ENCODE data around the gene TMEM54.

TMEM54 gene

GRCh38 chr1:32869923-32870614 is 31.1 kb downstream of the TMEM54 start:
- no peak for DNase-seq (ENCODE audit: low read depth in 2 of 2)
- peak overlapping the region in 1 of 2 donors; percentile 15 for H3K4me3 ChIP-seq (replicated peaks in 1 of 2; ENCODE audit: low read depth in 2 of 2, low read length in 2 of 2)
- TF ChIP-seq CTCF (IDR thresholded peaks at IDR 0.05; ENCODE audit: low read depth, low read length), result no peak

GRCh38 chr1:32868806-32869455 is 32.3 kb downstream of the TMEM54 start:
- no peak for TF ChIP-seq CTCF (IDR thresholded peaks at IDR 0.05; ENCODE audit: low read depth, low read length)
- H3K4me3 ChIP-seq (replicated peaks in 1 of 2; ENCODE audit: low read depth in 2 of 2, low read length in 2 of 2), result no peak overlapping the region
- no peak for DNase-seq (ENCODE audit: low read depth in 2 of 2)

GRCh38 chr1:32868085-32868484 is 33.1 kb downstream of the TMEM54 start:
- no peak for TF ChIP-seq CTCF (IDR thresholded peaks at IDR 0.05; ENCODE audit: low read depth, low read length)
- no peak overlapping the region for H3K4me3 ChIP-seq (replicated peaks in 1 of 2; ENCODE audit: low read depth in 2 of 2, low read length in 2 of 2)
- DNase-seq (ENCODE audit: low read depth in 2 of 2), result no peak

GRCh38 chr1:32867671-32868070 is 33.5 kb downstream of the TMEM54 start:
- no peak overlapping the region for H3K4me3 ChIP-seq (replicated peaks in 1 of 2; ENCODE audit: low read depth in 2 of 2, low read length in 2 of 2)
- DNase-seq (ENCODE audit: low read depth in 2 of 2), result no peak
- TF ChIP-seq CTCF (IDR thresholded peaks at IDR 0.05; ENCODE audit: low read depth, low read length), result no peak

GRCh38 chr1:32867151-32867550 is 34.0 kb downstream of the TMEM54 start:
- no peak for DNase-seq (ENCODE audit: low read depth in 2 of 2)
- TF ChIP-seq CTCF (IDR thresholded peaks at IDR 0.05; ENCODE audit: low read depth, low read length), result no peak
- H3K4me3 ChIP-seq (replicated peaks in 1 of 2; ENCODE audit: low read depth in 2 of 2, low read length in 2 of 2), result no peak overlapping the region

- no peak for TF ChIP-seq CTCF (IDR thresholded peaks at IDR 0.05; ENCODE audit: low read depth, low read length)
- no peak overlapping the region for H3K4me3 ChIP-seq (replicated peaks in 1 of 2; ENCODE audit: low read depth in 2 of 2, low read length in 2 of 2)
- no peak for DNase-seq (ENCODE audit: low read depth in 2 of 2)
Observed at GRCh38 chr1:32865639-32866405, 35.4 kb downstream of the TMEM54 start.
